Smooth muscle cell (in vitro differentiated cells): Measurements from ENCODE around the gene CSTPP1. TPM values are rescaled to one million over a fixed set of nuclear protein-coding genes. Genes with fewer than 3 reads are reported as not detected.

Source experiments
- DNase-seq: peaks from one replicate; lab custom pipeline; 2025; ENCODE audit not compliant: unreplicated experiment; lab: John Stamatoyannopoulos, UW
- H2AFZ ChIP-seq: fragments of 200-600 bp; sonication (generic); 2 replicates; pipeline ENCODE4 v1.6.0; 2016; ENCODE audit warnings: antibody characterized with exemption, low read depth, mild to moderate bottlenecking
- H3F3A ChIP-seq: fragments of 200-600 bp; sonication (generic); 2 replicates; pipeline ENCODE4 v1.6.0; 2017; ENCODE audit warnings: antibody characterized with exemption, low read depth
- H3K27ac ChIP-seq: fragments of 200-600 bp; sonication (generic); 2 replicates; pipeline ENCODE4 v1.5.1; 2016; ENCODE audit warnings: low read depth, mild to moderate bottlenecking
- H3K27me3 ChIP-seq: fragments of 200-600 bp; sonication (generic); 2 replicates; pipeline ENCODE4 v1.6.1; 2016; ENCODE audit warnings: low read depth, mild to moderate bottlenecking
- H3K36me3 ChIP-seq: fragments of 200-600 bp; sonication (generic); 2 replicates; pipeline ENCODE4 v1.5.1; 2016; ENCODE audit warnings: low read depth
- H3K4me1 ChIP-seq: fragments of 200-600 bp; sonication (generic); 2 replicates; pipeline ENCODE4 v1.5.1; 2016; ENCODE audit warnings: low read depth
- H3K4me2 ChIP-seq: fragments of 200-600 bp; sonication (generic); 2 replicates; pipeline ENCODE4 v1.6.0; 2016; ENCODE audit warnings: mild to moderate bottlenecking
- H3K4me3 ChIP-seq: fragments of 200-600 bp; sonication (generic); 2 replicates; pipeline ENCODE4 v1.5.1; 2016; ENCODE audit warnings: mild to moderate bottlenecking
- H3K79me2 ChIP-seq: fragments of 200-600 bp; sonication (generic); 2 replicates; pipeline ENCODE4 v1.6.0; 2016; ENCODE audit warnings: low read depth, mild to moderate bottlenecking
- H3K9ac ChIP-seq: fragments of 200-600 bp; sonication (generic); 2 replicates; pipeline ENCODE4 v1.6.0; 2016; ENCODE audit warnings: low read depth
- H3K9me3 ChIP-seq: fragments of 200-600 bp; sonication (generic); replicated peaks from 2 replicates; pipeline ENCODE4 v1.5.1; 2016; ENCODE audit warnings: low read depth
- H4K20me1 ChIP-seq: fragments of 200-600 bp; sonication (generic); 2 replicates; pipeline ENCODE4 v1.6.0; 2016; ENCODE audit warnings: low read depth
- CTCF ChIP-seq: fragments of 200-600 bp; sonication (generic); IDR thresholded peaks from 2 replicates; pipeline ENCODE4 v1.5.1; 2017; ENCODE audit warnings: borderline replicate concordance, mild to moderate bottlenecking, antibody characterized with exemption; ENCODE audit not compliant: insufficient read depth, poor library complexity, severe bottlenecking
- WGBS: methylation state at CpG from one replicate; pipeline ENCODE4 v1.1.7; 2016; ENCODE audit warnings: low lambda C conversion rate; 5-methylcytosine and 5-hydroxymethylcytosine counted together
- polyA plus RNA-seq: library from polyadenylated mRNA; unstranded; fragments of >200 nt; fragmentation: Nextera tagmentation; extraction: Ambion mirVana; gene quantifications from 2 replicates; pipeline ENCODE4 v1.2.1, GENCODE V29; 2016
- total RNA-seq: library from RNA; depleted of rRNA; stranded (reverse); fragments of >200 nt; gene quantifications from 2 replicates; pipeline ENCODE4 v1.2.3, GENCODE V29; 2014

Gene CSTPP1
- total and polyA plus RNA-seq, 2 experiments from 2014 or later: 37.4 to 44.8 TPM

- Histone ChIP-seq H3K4me3 (no peak overlapping the region), H3K4me2 (no peak overlapping the region), H3K27ac (no peak overlapping the region), H3K9ac (no peak overlapping the region), H3K79me2 (peaks cover 5% of the 10 kb centered on the region), H2AFZ (no peak overlapping the region), H3K4me1 (peaks cover 26% of the 10 kb centered on the region), H3K36me3 (no peaks in the 10 kb centered on the region), H4K20me1 (peaks cover 14% of the 10 kb centered on the region), H3F3A (no peaks in the 10 kb centered on the region), H3K27me3 (no peaks in the 10 kb centered on the region), H3K9me3 (no peaks in the 10 kb centered on the region)
- no peak for DNase-seq
- WGBS: 96% methylated on average over 5 of the region's 5 CpGs
- no peak for TF ChIP-seq CTCF
Measured at GRCh38 chr11:46979358-46979757, 42.8 kb downstream of the CSTPP1 start.

- H2AFZ ChIP-seq: no peak overlapping the region
- H3K9ac ChIP-seq: no peak overlapping the region
- H3K27me3 ChIP-seq: no peaks in the 10 kb centered on the region
- peaks cover 26% of the 10 kb centered on the region for H3K4me1 ChIP-seq
- no peaks in the 10 kb centered on the region for H3K9me3 ChIP-seq
- no peaks in the 10 kb centered on the region for H3K36me3 ChIP-seq
- H3K27ac ChIP-seq: no peak overlapping the region
- peaks cover 19% of the 10 kb centered on the region for H4K20me1 ChIP-seq
- peaks cover 5% of the 10 kb centered on the region for H3K79me2 ChIP-seq
- no peaks in the 10 kb centered on the region for H3F3A ChIP-seq
- WGBS: 98% methylated on average over 3 of the region's 3 CpGs
- H3K4me2 ChIP-seq: no peak overlapping the region
- DNase-seq: no peak
- no peak for TF ChIP-seq CTCF
- H3K4me3 ChIP-seq: no peak overlapping the region
Measured at GRCh38 chr11:46981436-46981835, 44.9 kb downstream of the CSTPP1 start.

GRCh38 chr11:46982797-46983452 is 46.4 kb downstream of the CSTPP1 start:
- no peak overlapping the region for H3K4me3 ChIP-seq
- no peak overlapping the region for H3K4me2 ChIP-seq
- peaks cover 5% of the 10 kb centered on the region for H3K79me2 ChIP-seq
- no peaks in the 10 kb centered on the region for H3K27me3 ChIP-seq
- H2AFZ ChIP-seq: no peak overlapping the region
- H3F3A ChIP-seq: no peaks in the 10 kb centered on the region
- peaks cover 14% of the 10 kb centered on the region for H3K4me1 ChIP-seq
- peaks cover 13% of the 10 kb centered on the region for H4K20me1 ChIP-seq
- H3K36me3 ChIP-seq: no peaks in the 10 kb centered on the region
- H3K9ac ChIP-seq: no peak overlapping the region
- WGBS: 96% methylated on average over 2 of the region's 2 CpGs
- TF ChIP-seq CTCF: no peak
- H3K9me3 ChIP-seq: no peaks in the 10 kb centered on the region
- no peak for DNase-seq
- no peak overlapping the region for H3K27ac ChIP-seq

- TF ChIP-seq CTCF: no peak
- Histone ChIP-seq H2AFZ (no peak overlapping the region), H3K4me3 (no peak overlapping the region), H3K79me2 (peaks cover 5% of the 10 kb centered on the region), H3K36me3 (no peaks in the 10 kb centered on the region), H3K27me3 (no peaks in the 10 kb centered on the region), H3F3A (no peaks in the 10 kb centered on the region), H4K20me1 (peaks cover 13% of the 10 kb centered on the region), H3K9me3 (no peaks in the 10 kb centered on the region), H3K9ac (no peak overlapping the region), H3K4me1 (peaks cover 7% of the 10 kb centered on the region), H3K4me2 (no peak overlapping the region), H3K27ac (no peak overlapping the region)
- DNase-seq: no peak
- 77% methylated on average over 6 of the region's 6 CpGs for WGBS
Measured at GRCh38 chr11:46983598-46983997, 47.0 kb downstream of the CSTPP1 start.
